Neural progenitor cell (in vitro differentiated cells): ENCODE data around the gene PHF23.

Source experiments
- EZH2 ChIP-seq: fragments of 200-600 bp; sonication (generic); IDR thresholded peaks from 2 replicates; pipeline ENCODE4 v1.6.1; 2017; ENCODE audit warnings: antibody characterized with exemption, mild to moderate bottlenecking, moderate library complexity
- TF ChIP-seq, protein P1 (sequence below): fragments of 200-600 bp; sonication (generic); IDR thresholded peaks from 2 replicates; pipeline ENCODE4 v1.5.1; 2017; ENCODE audit warnings: antibody characterized with exemption, mild to moderate bottlenecking

DNA sequence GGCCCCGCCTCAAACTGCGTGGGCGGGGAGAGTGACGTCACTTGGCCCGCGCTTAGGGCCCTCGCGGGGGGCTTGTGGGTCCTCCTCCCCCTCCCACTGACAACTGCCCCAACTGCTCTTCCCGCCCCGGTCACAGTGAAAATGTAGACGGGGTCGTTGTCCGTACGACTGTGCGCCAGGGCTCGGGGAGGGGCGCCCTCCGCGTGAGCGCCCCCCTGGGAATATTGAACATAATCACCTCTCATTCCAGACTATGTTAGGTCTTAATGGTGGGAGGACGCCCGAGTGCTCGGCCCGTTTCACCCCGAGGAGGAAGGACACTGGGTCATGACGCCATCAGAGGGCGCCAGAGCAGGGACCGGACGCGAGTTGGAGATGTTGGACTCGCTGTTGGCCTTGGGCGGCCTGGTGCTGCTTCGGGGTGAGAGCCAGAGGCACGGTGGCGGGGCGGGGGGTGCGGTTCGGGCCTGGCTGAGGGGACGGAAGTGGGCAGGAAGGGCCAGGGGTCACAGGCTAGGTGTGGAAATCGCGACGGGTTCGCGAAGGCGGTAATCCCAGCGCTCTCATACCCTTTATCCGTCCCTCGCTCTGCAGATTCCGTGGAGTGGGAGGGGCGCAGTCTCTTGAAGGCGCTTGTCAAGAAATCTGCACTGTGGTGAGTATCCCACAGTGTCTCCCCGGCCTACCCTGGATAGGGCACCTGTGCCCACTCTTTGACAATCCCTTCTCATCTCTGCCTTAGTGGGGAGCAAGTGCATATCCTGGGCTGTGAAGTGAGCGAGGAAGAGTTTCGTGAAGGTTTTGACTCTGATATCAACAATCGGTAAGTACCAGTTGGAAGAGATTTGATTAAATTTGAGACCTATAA is 13.2 kb upstream of the PHF23 start, which contains the start of gene ELP5:
- TF ChIP-seq EZH2, result peak; percentile 37
- TF ChIP-seq, protein P1, sequence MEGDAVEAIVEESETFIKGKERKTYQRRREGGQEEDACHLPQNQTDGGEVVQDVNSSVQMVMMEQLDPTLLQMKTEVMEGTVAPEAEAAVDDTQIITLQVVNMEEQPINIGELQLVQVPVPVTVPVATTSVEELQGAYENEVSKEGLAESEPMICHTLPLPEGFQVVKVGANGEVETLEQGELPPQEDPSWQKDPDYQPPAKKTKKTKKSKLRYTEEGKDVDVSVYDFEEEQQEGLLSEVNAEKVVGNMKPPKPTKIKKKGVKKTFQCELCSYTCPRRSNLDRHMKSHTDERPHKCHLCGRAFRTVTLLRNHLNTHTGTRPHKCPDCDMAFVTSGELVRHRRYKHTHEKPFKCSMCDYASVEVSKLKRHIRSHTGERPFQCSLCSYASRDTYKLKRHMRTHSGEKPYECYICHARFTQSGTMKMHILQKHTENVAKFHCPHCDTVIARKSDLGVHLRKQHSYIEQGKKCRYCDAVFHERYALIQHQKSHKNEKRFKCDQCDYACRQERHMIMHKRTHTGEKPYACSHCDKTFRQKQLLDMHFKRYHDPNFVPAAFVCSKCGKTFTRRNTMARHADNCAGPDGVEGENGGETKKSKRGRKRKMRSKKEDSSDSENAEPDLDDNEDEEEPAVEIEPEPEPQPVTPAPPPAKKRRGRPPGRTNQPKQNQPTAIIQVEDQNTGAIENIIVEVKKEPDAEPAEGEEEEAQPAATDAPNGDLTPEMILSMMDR, result peak; percentile 44
